WERI-Rb-1 (cell line): ENCODE measurements around the gene TNIK.

Experiments
- DNase-seq: peaks from one replicate; pipeline ENCODE4 v3.0.0-alpha.2; 2020
- H3K27ac ChIP-seq: fragments of 250-450 bp; sonication (Bioruptor Pico); 2 replicates; pipeline ENCODE4 v1.5.1; 2020; ENCODE audit warnings: mild to moderate bottlenecking, moderate library complexity
- H3K27me3 ChIP-seq: fragments of 250-450 bp; sonication (Bioruptor Pico); 2 replicates; pipeline ENCODE4 v1.5.1; 2021; ENCODE audit warnings: mild to moderate bottlenecking, low read depth, moderate library complexity; ENCODE audit not compliant: insufficient read depth, severe bottlenecking
- H3K36me3 ChIP-seq: fragments of 250-450 bp; sonication (Bioruptor Pico); 2 replicates; pipeline ENCODE4 v1.5.1; 2020; ENCODE audit warnings: mild to moderate bottlenecking, moderate library complexity
- H3K4me3 ChIP-seq: 2 replicates; pipeline ENCODE4 v1.5.1; 2011; ENCODE audit warnings: low read depth, mild to moderate bottlenecking, control low read depth, low read length
- H3K9me3 ChIP-seq: fragments of 250-450 bp; sonication (Bioruptor Pico); 2 replicates; pipeline ENCODE4 v1.5.1; 2021; ENCODE audit warnings: mild to moderate bottlenecking, moderate library complexity; ENCODE audit not compliant: severe bottlenecking
- TF ChIP-seq, protein P1 (sequence below): IDR thresholded peaks from 2 replicates; pipeline ENCODE4 v1.5.1; 2011; ENCODE audit warnings: low read depth, mild to moderate bottlenecking, control low read depth, inconsistent platforms, low read length

Gene TNIK

DNA sequence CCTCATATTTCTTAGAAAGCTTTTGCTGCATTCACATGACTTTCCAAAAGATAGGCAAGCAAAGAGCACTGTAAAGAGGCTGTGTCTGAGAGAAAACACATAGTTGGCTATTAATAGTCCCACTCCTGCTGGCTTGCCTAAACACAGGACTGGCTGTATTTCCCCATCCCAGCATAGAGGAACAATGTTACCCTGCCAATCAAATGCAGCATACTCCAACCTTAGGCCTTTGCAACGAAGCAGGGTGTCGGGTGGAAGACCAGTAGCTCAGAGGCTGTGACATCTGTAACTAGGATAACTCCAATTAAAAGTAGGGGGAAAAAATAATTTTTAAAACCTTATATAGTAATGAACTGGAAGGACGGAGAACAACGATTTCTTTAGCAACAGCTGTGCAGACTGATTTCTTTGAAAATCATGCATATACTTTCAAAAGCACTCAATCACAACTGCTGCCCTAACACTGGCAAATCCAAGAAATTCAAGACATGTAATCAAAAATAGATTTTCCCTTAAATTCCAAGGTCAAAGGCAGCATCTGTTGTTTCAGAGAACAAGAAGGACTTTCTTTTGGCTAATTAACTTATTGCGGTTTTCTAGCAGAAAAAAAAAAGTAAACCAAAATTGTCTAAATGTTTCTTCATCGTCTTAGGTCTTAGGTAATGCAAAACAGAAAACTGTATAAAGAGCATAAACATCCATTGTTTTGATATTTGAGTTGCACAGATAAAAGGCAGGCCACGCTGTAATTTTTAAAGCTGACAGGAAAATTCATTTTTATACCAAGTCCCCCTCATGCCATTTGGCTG is 139.3 kb downstream of the TNIK start:
- H3K36me3 ChIP-seq: no peaks in the 10 kb centered on the region
- no peaks in the 10 kb centered on the region for H3K27me3 ChIP-seq
- H3K9me3 ChIP-seq: no peaks in the 10 kb centered on the region
- TF ChIP-seq, protein P1, sequence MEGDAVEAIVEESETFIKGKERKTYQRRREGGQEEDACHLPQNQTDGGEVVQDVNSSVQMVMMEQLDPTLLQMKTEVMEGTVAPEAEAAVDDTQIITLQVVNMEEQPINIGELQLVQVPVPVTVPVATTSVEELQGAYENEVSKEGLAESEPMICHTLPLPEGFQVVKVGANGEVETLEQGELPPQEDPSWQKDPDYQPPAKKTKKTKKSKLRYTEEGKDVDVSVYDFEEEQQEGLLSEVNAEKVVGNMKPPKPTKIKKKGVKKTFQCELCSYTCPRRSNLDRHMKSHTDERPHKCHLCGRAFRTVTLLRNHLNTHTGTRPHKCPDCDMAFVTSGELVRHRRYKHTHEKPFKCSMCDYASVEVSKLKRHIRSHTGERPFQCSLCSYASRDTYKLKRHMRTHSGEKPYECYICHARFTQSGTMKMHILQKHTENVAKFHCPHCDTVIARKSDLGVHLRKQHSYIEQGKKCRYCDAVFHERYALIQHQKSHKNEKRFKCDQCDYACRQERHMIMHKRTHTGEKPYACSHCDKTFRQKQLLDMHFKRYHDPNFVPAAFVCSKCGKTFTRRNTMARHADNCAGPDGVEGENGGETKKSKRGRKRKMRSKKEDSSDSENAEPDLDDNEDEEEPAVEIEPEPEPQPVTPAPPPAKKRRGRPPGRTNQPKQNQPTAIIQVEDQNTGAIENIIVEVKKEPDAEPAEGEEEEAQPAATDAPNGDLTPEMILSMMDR: no peak
- no peak overlapping the region for H3K27ac ChIP-seq
- no peak for DNase-seq
- no peak overlapping the region for H3K4me3 ChIP-seq

DNA sequence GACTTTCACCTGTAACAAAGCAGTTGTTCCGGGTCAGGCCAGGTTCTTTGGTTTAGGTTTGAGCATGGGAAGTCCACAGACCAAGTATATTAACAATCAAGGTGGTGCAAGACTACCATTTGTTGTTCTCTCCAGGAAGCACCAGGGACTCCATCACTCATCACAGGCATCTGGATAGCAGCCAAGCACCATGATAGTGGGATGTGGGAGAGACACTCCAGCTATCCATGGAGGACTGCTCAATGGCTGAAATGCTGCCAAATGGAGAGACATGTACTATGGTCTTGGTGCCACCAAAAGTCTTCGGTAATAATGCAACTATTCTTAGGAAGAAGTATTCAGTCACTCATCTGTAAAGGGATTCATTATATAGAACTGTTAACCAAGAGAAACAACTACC is 143.0 kb downstream of the TNIK start:
- no peaks in the 10 kb centered on the region for H3K9me3 ChIP-seq
- H3K36me3 ChIP-seq: no peaks in the 10 kb centered on the region
- H3K27me3 ChIP-seq: no peaks in the 10 kb centered on the region
- no peak overlapping the region for H3K27ac ChIP-seq
- DNase-seq: no peak
- TF ChIP-seq, protein P1: no peak
- no peak overlapping the region for H3K4me3 ChIP-seq

DNA sequence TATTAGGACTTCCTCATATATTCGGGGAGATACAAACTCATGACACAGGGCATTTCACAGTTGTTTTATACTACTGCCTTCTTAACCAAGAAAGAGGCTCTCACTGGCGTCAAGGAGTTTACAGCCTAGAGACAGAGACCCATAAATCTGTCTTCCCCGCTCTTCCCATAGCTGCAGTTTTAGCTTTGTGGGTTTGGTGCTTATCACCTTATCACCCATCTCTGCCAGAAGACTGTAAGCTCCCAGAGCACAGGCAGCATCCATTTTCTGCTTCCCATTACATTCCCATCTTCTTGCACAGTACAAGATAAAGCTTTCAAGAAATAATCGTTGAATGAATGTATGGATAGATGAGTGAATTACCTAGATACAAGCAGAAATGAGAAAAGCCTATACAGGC is 144.3 kb downstream of the TNIK start:
- TF ChIP-seq, protein P1: no peak
- no peaks in the 10 kb centered on the region for H3K36me3 ChIP-seq
- H3K27me3 ChIP-seq: no peaks in the 10 kb centered on the region
- no peak overlapping the region for H3K4me3 ChIP-seq
- no peaks in the 10 kb centered on the region for H3K9me3 ChIP-seq
- no peak for DNase-seq
- H3K27ac ChIP-seq: no peak overlapping the region

DNA sequence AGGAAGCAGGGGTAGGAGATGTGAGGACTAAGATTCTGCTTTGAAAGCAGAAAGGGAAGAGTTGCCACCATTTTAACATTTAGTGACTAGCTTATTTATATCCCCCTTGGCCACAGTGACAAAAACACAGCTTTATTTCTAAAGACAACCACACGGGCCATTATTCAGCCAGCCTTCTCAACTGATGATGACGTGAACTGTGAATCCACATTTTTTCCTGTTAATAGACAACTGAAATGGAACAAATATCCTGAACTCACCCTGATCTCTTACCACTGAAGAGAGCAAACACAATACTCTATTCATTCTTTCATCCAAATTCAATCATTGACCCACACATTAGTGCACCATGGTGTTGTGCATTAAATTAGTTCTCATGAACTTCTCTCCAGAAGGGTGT is 145.1 kb downstream of the TNIK start:
- Histone ChIP-seq H3K9me3 (no peaks in the 10 kb centered on the region), H3K27me3 (no peaks in the 10 kb centered on the region), H3K27ac (no peak overlapping the region), H3K36me3 (no peaks in the 10 kb centered on the region), H3K4me3 (no peak overlapping the region)
- no peak for DNase-seq
- TF ChIP-seq, protein P1: no peak

DNA sequence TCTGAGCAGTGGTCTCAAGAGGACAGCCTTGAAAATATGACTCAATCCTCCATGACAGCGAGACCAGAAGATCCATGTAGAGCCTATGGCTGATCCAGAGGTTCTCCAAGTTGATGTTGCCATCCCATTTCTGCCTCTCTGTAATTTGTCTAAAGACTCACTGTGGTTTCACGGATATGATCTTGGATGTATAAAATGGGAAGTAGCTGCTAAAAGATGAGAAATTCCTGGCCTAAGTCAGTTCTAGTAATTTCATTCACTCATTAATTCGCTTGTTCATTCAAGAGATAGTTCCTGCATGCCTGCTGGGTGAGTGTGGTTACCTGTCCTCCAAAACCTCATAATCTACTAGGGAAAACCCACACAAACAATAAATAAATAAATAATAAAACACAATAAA is 145.9 kb downstream of the TNIK start:
- H3K36me3 ChIP-seq: no peaks in the 10 kb centered on the region
- TF ChIP-seq, protein P1: no peak

DNA sequence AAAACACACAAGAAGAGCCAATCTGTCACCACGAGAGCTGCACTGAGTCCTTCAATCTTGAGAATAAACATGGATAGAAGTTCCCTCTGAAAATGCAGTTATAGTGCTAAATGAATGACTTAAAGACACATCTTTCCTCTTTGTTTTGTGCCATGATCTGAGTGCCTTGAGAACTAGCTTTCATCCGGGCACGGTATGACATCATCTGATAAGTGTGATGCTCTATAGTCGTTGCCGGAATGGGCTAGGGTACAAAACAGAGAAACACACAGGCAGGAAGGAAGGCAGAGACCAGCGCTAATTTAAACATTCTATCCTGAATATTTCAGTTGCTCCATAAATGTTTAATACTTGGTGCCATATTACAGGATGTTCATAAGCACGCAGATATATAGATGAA is 146.5 kb downstream of the TNIK start:
- TF ChIP-seq, protein P1: no peak
- no peak for DNase-seq
- H3K9me3 ChIP-seq: no peaks in the 10 kb centered on the region
- no peaks in the 10 kb centered on the region for H3K36me3 ChIP-seq
- H3K27ac ChIP-seq: no peak overlapping the region
- H3K4me3 ChIP-seq: no peak overlapping the region
- no peaks in the 10 kb centered on the region for H3K27me3 ChIP-seq

More for the DNA sequence above, 145.9 kb downstream of the TNIK start:
- H3K9me3 ChIP-seq: no peaks in the 10 kb centered on the region
- no peak overlapping the region for H3K27ac ChIP-seq
- H3K4me3 ChIP-seq: no peak overlapping the region
- no peaks in the 10 kb centered on the region for H3K27me3 ChIP-seq
- DNase-seq: no peak
